OCI-LY3 (cell line): ENCODE data around the gene FBXO48.

Experiments
- H2AFZ ChIP-seq: fragments of 200-600, 300-600 bp; shearing (Covaris generic); 2 replicates; pipeline ENCODE4 v1.6.0; 2014; ENCODE audit warnings: antibody characterized with exemption, low read depth, low read length
- H3K27ac ChIP-seq: fragments of 200-600, 300-600 bp; sonication (generic); 2 replicates; pipeline ENCODE4 v1.5.1; 2014; ENCODE audit warnings: mild to moderate bottlenecking, low read length, moderate library complexity, mixed read lengths
- H3K27me3 ChIP-seq: fragments of 200-600, 300-600 bp; sonication (generic); 2 replicates; pipeline ENCODE4 v1.6.1; 2014; ENCODE audit warnings: low read depth, low read length, mixed read lengths
- H3K36me3 ChIP-seq: fragments of 200-600, 300-600 bp; sonication (generic); replicated peaks from 2 replicates; pipeline ENCODE3; 2014; ENCODE audit warnings: low read depth, low read length, mixed read lengths
- H3K4me1 ChIP-seq: fragments of 300-600, 200-600 bp; sonication (generic); 2 replicates; pipeline ENCODE4 v1.6.1; 2014; ENCODE audit warnings: low read length, mixed read lengths
- H3K4me2 ChIP-seq: fragments of 200-600, 300-600 bp; sonication (generic); 2 replicates; pipeline ENCODE4 v1.6.1; 2014; ENCODE audit warnings: low read length, mixed read lengths
- H3K4me3 ChIP-seq: fragments of 300-600, 200-600 bp; sonication (generic); 2 replicates; pipeline ENCODE4 v1.5.1; 2014; ENCODE audit warnings: antibody characterized with exemption, mild to moderate bottlenecking, low read length, moderate library complexity
- H3K79me2 ChIP-seq: fragments of 300-600, 200-600 bp; shearing (Covaris generic); 2 replicates; pipeline ENCODE4 v1.6.1; 2014; ENCODE audit warnings: mild to moderate bottlenecking, low read length, mixed read lengths
- H3K9ac ChIP-seq: fragments of 300-600, 200-600 bp; shearing (Covaris generic); 2 replicates; pipeline ENCODE4 v1.6.0; 2014; ENCODE audit warnings: mild to moderate bottlenecking, low read length, moderate library complexity
- H3K9me3 ChIP-seq: fragments of 200-600, 300-600 bp; shearing (Covaris generic); 2 replicates; pipeline ENCODE4 v1.6.1; 2014; ENCODE audit warnings: low read length, mixed read lengths; ENCODE audit not compliant: insufficient read depth
- H4K20me1 ChIP-seq: fragments of 200-600, 300-600 bp; sonication (generic); 2 replicates; pipeline ENCODE4 v1.6.1; 2016; ENCODE audit warnings: low read length, mixed read lengths; ENCODE audit not compliant: insufficient read depth
- CTCF ChIP-seq: fragments of 200-600, 300-600 bp; sonication (generic); IDR thresholded peaks from 2 replicates; pipeline ENCODE4 v1.5.1; 2014; ENCODE audit warnings: antibody characterized with exemption, low read length, low read depth
- EZH2phosphoT487 ChIP-seq: fragments of 200-600 bp; shearing (Covaris generic); IDR thresholded peaks from 2 replicates; pipeline ENCODE4 v1.6.1; 2018; ENCODE audit warnings: antibody characterized with exemption, mixed run types, low read depth

The FBXO48 gene

GRCh38 chr2:68467077-68467960 is at the start of gene FBXO48, which contains the start of gene APLF:
Gene FBXO48 (minus strand): TSS chr2:68467294. CDS start chr2:68465145, 2,149 bp downstream.
Gene APLF (plus strand): TSS chr2:68467585. CDS start chr2:68467732, 147 bp downstream.
- H3K9ac ChIP-seq, result peak within 1 kb of the TSS; percentile 87
- H4K20me1 ChIP-seq, result no peaks in the 10 kb centered on the region
- H2AFZ ChIP-seq, result peak within 1 kb of the TSS; percentile 62
- TF ChIP-seq CTCF, result no peak
- no peak for TF ChIP-seq EZH2phosphoT487
- peaks cover 5% of the 10 kb centered on the region for H3K36me3 ChIP-seq
- no peaks in the 10 kb centered on the region for H3K27me3 ChIP-seq
- peak within 1 kb of the TSS; percentile 59 for H3K27ac ChIP-seq
- H3K4me2 ChIP-seq, result peak within 1 kb of the TSS; percentile 88
- peaks cover 22% of the 10 kb centered on the region for H3K4me1 ChIP-seq
- H3K9me3 ChIP-seq, result no peaks in the 10 kb centered on the region
- H3K79me2 ChIP-seq, result peaks cover 46% of the 10 kb centered on the region
- peak within 1 kb of the TSS; percentile 92 for H3K4me3 ChIP-seq

GRCh38 chr2:68516051-68516955 is 49.2 kb upstream of the FBXO48 start:
- H3K4me1 ChIP-seq, result no peaks in the 10 kb centered on the region
- no peaks in the 10 kb centered on the region for H3K27me3 ChIP-seq
- no peaks in the 10 kb centered on the region for H3K9me3 ChIP-seq
- H3K4me2 ChIP-seq, result no peak overlapping the region
- H3K36me3 ChIP-seq, result no peaks in the 10 kb centered on the region
- H3K4me3 ChIP-seq, result no peak overlapping the region
- H3K79me2 ChIP-seq, result no peaks in the 10 kb centered on the region
- H3K27ac ChIP-seq, result no peak overlapping the region
- no peak overlapping the region for H2AFZ ChIP-seq
- TF ChIP-seq CTCF (no peak), EZH2phosphoT487 (no peak)
- H4K20me1 ChIP-seq, result no peaks in the 10 kb centered on the region
- H3K9ac ChIP-seq, result no peak overlapping the region

GRCh38 chr2:68514316-68514929 is 47.3 kb upstream of the FBXO48 start:
- no peaks in the 10 kb centered on the region for H3K9me3 ChIP-seq
- H3K4me1 ChIP-seq, result no peaks in the 10 kb centered on the region
- H3K27ac ChIP-seq, result no peak overlapping the region
- H3K4me2 ChIP-seq, result no peak overlapping the region
- no peaks in the 10 kb centered on the region for H3K27me3 ChIP-seq
- TF ChIP-seq CTCF (no peak), EZH2phosphoT487 (no peak)
- no peaks in the 10 kb centered on the region for H3K36me3 ChIP-seq
- no peak overlapping the region for H3K4me3 ChIP-seq
- H3K79me2 ChIP-seq, result no peaks in the 10 kb centered on the region
- no peaks in the 10 kb centered on the region for H4K20me1 ChIP-seq
- H3K9ac ChIP-seq, result no peak overlapping the region
- no peak overlapping the region for H2AFZ ChIP-seq
